Measurements from ENCODE around the gene CMSS1.

DNA sequence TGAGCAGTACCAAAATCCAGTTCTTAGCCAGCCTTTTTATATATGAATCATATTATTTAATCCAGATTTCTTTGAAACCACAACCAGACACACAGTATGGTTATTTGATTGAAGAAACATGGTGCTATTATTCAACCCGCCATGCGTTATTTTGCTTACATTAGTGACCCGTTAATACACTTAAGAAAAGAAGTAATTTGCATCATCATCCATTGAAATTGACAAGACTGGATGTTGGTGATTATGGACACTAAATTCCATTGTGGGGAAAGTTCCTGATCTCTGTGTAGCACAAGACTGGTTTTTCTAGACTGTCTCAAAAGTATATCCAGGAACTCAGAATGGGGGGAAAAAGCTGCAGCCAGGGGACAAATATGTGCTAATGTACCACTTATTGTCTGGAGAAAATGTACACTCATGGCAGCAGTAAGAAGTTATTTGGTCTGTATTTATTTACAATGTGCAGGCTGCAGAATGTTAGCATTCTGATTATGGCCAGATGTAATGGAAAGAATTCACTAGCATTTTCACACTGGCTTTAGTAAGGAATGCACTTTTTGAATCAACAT lies 216.3 kb downstream of the CMSS1 start:
- no peak for TF ChIP-seq EZH2 (IDR thresholded peaks at IDR 0.05; ENCODE audit: borderline replicate concordance, low read length)
- TF ChIP-seq, protein P1, sequence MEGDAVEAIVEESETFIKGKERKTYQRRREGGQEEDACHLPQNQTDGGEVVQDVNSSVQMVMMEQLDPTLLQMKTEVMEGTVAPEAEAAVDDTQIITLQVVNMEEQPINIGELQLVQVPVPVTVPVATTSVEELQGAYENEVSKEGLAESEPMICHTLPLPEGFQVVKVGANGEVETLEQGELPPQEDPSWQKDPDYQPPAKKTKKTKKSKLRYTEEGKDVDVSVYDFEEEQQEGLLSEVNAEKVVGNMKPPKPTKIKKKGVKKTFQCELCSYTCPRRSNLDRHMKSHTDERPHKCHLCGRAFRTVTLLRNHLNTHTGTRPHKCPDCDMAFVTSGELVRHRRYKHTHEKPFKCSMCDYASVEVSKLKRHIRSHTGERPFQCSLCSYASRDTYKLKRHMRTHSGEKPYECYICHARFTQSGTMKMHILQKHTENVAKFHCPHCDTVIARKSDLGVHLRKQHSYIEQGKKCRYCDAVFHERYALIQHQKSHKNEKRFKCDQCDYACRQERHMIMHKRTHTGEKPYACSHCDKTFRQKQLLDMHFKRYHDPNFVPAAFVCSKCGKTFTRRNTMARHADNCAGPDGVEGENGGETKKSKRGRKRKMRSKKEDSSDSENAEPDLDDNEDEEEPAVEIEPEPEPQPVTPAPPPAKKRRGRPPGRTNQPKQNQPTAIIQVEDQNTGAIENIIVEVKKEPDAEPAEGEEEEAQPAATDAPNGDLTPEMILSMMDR (IDR thresholded peaks at IDR 0.05; ENCODE audit: low read length), result no peak

Data from OCI-LY1 (cell line).